GM12864 (cell line): ENCODE measurements around the gene IQSEC2.

Source experiments
- DNase-seq: peaks from one replicate; pipeline ENCODE4 v3.0.0-alpha.2; 2011; ENCODE audit warnings: low read depth
- H3K4me3 ChIP-seq: 2 replicates; pipeline ENCODE4 v1.5.1; 2011; ENCODE audit warnings: mild to moderate bottlenecking, low read depth, low read length, control low read depth
- TF ChIP-seq, protein P1 (sequence below): IDR thresholded peaks from 2 replicates; pipeline ENCODE4 v1.5.1; 2011; ENCODE audit warnings: low read depth, mild to moderate bottlenecking, moderate library complexity, low read length, control low read depth, inconsistent platforms; ENCODE audit errors: missing control alignments

Gene IQSEC2

DNA sequence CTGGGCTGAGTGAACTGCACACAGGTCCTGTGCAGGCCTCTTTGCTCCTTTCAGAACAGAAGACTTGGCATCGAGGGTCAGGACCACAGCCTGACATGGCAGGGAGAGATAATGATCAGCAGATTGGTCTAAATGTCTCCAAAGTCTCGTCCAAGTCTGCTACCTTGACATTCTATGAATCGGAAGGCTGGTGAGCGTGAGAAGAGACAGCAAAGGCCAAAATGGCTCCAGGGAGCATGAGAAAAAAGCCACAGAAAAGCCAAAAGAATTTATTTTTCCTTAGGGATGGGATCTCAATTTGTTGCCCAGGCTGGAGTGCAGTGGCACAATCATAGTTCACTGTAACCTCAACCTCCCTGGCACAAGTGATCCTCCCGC, 32.3 kb upstream of the IQSEC2 start:
- H3K4me3 ChIP-seq = no peak overlapping the region
- TF ChIP-seq, protein P1, sequence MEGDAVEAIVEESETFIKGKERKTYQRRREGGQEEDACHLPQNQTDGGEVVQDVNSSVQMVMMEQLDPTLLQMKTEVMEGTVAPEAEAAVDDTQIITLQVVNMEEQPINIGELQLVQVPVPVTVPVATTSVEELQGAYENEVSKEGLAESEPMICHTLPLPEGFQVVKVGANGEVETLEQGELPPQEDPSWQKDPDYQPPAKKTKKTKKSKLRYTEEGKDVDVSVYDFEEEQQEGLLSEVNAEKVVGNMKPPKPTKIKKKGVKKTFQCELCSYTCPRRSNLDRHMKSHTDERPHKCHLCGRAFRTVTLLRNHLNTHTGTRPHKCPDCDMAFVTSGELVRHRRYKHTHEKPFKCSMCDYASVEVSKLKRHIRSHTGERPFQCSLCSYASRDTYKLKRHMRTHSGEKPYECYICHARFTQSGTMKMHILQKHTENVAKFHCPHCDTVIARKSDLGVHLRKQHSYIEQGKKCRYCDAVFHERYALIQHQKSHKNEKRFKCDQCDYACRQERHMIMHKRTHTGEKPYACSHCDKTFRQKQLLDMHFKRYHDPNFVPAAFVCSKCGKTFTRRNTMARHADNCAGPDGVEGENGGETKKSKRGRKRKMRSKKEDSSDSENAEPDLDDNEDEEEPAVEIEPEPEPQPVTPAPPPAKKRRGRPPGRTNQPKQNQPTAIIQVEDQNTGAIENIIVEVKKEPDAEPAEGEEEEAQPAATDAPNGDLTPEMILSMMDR = no peak
- DNase-seq = no peak

DNA sequence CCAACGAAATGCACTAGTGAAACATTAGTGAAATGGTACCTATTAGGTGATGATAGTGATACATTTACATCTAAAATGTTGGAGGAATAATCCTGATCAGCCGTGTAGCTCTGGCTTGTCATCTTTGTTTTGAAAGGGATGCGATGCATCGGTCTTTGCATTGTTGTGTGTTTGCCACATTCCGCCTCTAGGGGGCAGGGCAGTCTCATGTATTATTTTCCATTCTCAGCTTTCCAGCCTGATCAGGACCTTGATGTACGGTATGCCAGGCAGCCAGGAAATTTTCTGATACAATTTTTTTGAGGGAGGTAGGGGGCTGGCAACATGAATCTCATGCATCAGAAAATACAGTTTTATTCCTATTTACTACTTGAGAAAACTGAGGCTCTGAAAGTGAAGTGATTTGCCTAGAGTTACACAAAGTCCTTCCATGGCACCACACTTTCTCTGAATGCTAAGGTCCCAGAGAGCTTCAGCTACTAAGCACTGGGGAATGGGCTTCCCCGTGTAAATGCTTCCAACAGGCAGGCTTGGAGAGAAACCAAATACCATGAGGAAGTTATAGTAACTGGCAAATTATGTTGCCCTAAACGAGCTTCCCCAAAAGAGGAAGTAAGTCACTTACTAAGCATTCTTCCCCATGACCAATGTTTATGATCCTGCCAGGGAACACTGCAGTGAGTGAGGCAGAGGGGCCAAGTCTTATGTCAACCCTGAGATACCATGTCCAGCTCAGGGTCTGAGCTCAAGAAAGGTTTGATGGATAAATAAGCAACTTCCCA, 31.8 kb upstream of the IQSEC2 start:
- TF ChIP-seq, protein P1 = peak; percentile 51
- DNase-seq = no peak
- no peak overlapping the region for H3K4me3 ChIP-seq

DNA sequence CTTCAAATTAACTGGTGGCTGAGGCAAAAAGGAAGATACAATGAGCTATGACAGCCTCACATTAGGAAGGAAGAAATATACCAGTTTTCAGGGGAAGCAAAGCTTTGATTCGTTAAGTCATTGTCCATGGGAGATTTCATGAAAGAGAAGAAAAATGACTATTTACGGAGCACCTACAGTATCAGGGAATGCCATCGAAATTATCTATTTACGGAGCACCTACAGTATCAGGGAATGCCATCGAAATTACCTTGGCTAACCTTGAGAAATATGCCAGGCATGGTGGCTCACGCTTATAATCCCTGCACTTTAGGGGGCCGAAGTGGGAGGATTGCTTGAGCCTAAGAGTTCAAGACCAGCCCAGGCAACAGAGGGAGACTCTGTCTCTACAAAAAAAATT, 28.5 kb upstream of the IQSEC2 start:
- DNase-seq = no peak
- TF ChIP-seq, protein P1 = no peak
- no peak overlapping the region for H3K4me3 ChIP-seq

DNA sequence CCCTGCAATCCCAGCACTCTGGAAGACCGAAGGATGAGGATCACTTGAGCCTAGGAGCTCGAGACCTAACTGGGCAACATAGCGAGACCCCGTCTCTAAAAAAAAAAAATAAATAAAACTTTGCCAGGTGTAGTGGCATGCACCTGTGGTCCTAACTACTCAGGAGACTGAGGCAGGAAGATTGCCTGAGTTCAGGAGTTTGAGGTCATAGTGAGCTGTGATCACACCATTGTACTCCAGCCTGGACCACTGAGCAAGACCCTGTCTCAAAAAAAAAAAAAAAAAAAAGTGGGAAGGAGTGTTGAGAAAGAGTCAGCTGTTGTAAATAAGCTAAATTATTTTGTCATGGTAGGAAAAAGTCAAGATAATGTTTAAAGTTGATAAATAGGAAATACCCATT, 27.5 kb upstream of the IQSEC2 start:
- no peak for DNase-seq
- TF ChIP-seq, protein P1 = no peak

DNA sequence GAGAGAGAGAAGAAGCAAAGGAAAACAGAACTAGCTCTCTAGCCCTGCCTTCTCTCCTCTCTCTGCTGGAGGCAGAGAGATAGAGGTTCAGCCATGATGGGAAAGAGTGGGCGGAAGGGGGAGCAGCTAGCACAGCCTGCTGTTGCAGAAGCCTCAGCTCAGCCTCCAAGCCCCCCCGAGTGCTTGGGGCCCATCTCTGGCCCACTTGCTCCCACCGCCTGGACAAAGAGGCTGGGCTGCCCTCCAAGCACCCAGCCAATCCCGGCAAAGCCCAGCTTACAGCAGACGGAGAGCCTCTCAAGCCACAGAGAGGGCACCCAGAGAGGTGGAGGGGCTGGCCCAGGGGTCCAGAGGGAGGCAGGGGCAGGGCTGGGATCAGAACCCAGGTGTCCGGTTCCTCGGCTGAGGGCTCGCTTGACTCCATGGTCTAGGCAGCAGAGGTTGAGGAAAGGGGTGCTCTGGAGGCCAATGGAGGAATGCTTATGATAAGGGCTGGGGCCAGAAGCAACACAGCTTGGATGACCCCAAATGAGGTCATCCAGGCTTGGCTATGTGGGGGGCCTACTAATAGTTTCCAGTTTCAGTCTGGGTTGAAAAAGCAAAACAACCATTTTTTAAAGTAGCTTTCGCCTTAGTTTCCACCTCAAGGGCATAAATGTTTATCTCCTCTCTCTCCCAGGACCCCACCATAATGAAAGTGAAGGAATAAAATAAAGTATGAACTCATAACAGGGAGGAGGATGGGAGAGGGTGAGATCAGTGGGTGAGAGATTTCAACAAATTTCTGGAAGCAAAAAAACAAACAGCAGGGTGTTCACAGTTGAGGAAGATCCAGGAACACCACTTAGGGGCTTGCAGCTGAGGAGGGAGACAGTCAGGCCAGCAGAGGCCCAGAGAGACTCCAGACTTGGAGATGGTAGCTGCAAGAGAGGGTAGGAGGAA, 24.9 kb upstream of the IQSEC2 start:
- TF ChIP-seq, protein P1 = no peak
- no peak for DNase-seq
- no peak overlapping the region for H3K4me3 ChIP-seq

More for the DNA sequence above, 27.5 kb upstream of the IQSEC2 start:
- no peak overlapping the region for H3K4me3 ChIP-seq

DNA sequence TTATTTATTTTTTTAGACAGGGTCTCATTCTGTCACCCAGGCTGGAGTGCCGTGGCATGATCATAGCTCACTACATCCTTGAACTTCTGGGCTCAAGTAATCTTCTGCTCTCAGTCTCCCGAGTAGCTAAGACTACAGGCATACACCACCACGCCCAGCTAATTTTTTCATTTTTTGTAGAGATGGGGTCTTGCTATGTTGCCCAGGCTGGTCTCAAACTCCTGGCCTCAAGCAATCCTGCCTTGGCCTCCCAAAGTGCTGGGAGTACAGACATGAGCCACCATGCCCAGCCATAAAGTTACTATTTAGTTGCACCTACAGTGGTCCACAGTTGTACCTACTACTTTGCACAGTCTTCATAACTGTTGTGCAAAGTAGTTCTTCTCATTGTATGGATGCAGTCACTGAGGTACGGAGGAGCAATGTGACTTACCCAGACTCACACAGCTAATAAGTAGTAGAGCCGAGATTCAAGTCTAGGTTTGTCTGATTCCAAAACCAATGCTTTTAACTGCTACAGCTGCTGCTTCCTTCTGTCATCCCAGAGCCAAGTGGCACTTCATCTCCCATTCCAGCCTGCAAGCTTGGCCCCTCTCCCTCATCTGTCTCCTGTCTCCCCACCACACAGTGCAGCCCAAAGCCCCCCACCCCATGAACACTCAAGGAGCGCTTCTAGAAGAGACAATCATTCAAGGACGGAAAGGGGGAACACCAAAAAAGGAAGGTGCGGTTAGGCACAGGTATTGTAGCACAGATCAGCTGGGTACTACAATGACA, 24.0 kb upstream of the IQSEC2 start:
- no peak for DNase-seq
- TF ChIP-seq, protein P1 = no peak
- H3K4me3 ChIP-seq = no peak overlapping the region
